ENCODE measurements around the gene FBXO3.

FBXO3 gene

GRCh38 chr11:33692541-33692940 lies 81.8 kb downstream of the FBXO3 start:
- TF ChIP-seq CTCF (IDR thresholded peaks at IDR 0.05; ENCODE audit: low read depth, low read length) = no peak
- H3K4me3 ChIP-seq (ENCODE audit: low read depth, low read length) = no peak overlapping the region

- H3K4me3 ChIP-seq (ENCODE audit: low read depth, low read length) = peak overlapping the region; percentile 44
- TF ChIP-seq CTCF (IDR thresholded peaks at IDR 0.05; ENCODE audit: low read depth, low read length) = no peak
Observed at GRCh38 chr11:33692013-33692504, 82.3 kb downstream of the FBXO3 start.

- H3K4me3 ChIP-seq (ENCODE audit: low read depth, low read length) = peak overlapping the region; percentile 44
- no peak for TF ChIP-seq CTCF (IDR thresholded peaks at IDR 0.05; ENCODE audit: low read depth, low read length)
Observed at GRCh38 chr11:33691066-33691864, 83.1 kb downstream of the FBXO3 start.
